Measurements from ENCODE around the gene INTS6L.

DNA sequence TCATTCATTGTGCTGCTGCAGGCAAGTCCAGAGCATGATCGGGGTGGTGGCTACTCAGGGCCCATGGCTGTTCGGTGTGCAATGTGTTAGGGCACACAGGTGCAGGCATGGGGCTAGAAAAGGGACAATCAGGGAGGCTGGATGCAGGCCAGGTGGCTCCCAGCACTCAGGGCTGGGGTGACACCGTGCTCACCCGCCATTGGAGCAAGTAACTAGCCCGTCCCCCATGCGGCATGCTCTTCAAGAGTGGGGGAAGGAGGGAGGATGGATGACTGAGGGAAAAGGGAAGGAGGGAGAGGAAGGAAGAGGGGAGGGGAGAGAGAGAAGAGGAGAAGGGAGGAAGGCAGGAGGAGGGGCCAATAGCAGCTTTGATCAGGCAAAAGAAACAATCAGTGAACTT is 64.7 kb downstream of the INTS6L start:
- no peak for TF ChIP-seq EZH2 (IDR thresholded peaks at IDR 0.05)
- no peak for TF ChIP-seq POLR2AphosphoS5 (IDR thresholded peaks at IDR 0.05; ENCODE audit: borderline replicate concordance, low read depth, low read length)

Measured in SK-N-MC (cell line).